ENCODE measurements around the gene CLK3. TPM values are rescaled to one million over a fixed set of nuclear protein-coding genes. Genes with fewer than 3 reads are reported as not detected.

Gene CLK3
- total and polyA plus RNA-seq, 2 of the 13 experiments (the other 11 are each of a cell fraction or from before 2014, with no cell fraction given), result 41.5 to 82.0 TPM

GRCh38 chr15:74615508-74616365, at the start of gene CLK3 (continued):
- TF ChIP-seq ZNF260 (CRISPR knock-in tag; IDR thresholded peaks at IDR 0.05; ENCODE audit: borderline replicate concordance, low read depth) (no peak), ZNF740 (CRISPR knock-in tag; IDR thresholded peaks at IDR 0.05) (peak; percentile 41; the same call in 1 of the 2 replicates), ZNF646 (CRISPR knock-in tag; IDR thresholded peaks at IDR 0.05) (no peak), ADNP (CRISPR knock-in tag; IDR thresholded peaks at IDR 0.05) (no peak), ZNF468 (CRISPR knock-in tag; IDR thresholded peaks at IDR 0.05) (peak; percentile 36; the same call in 1 of the 2 replicates), KIAA2018 (CRISPR knock-in tag; IDR thresholded peaks at IDR 0.05; ENCODE audit: borderline replicate concordance) (no peak), ARID5B (CRISPR knock-in tag; IDR thresholded peaks at IDR 0.05) (peak; percentile 45; the same call in 1 of the 2 replicates), ZNF124 (CRISPR knock-in tag; IDR thresholded peaks at IDR 0.05) (no peak)
